ENCODE data around the gene C14orf93. TPM values are rescaled to one million over a fixed set of nuclear protein-coding genes. Genes with fewer than 3 reads are reported as not detected.

The C14orf93 gene
- total RNA-seq, 1 donor, result 15.9 TPM

- Histone ChIP-seq H4K20me1 (ENCODE audit: insufficient read depth, low read length) (no peaks in the 10 kb centered on the region), H3K4me3 (ENCODE audit: insufficient read depth, low read length) (no peak overlapping the region), H2AFZ (ENCODE audit: low read length) (no peak overlapping the region), H3K27ac (ENCODE audit: low read depth, low read length) (no peak overlapping the region), H3K4me1 (ENCODE audit: insufficient read depth, low read length) (peaks cover 5% of the 10 kb centered on the region), H3K27me3 (ENCODE audit: insufficient read depth, low read length) (no peaks in the 10 kb centered on the region), H3K79me2 (ENCODE audit: insufficient read depth, low read length) (peaks cover 8% of the 10 kb centered on the region), H3K36me3 (ENCODE audit: insufficient read depth, low read length) (no peaks in the 10 kb centered on the region), H3K9me3 (ENCODE audit: low read depth, low read length) (no peaks in the 10 kb centered on the region), H3K4me2 (ENCODE audit: insufficient read depth, low read length) (no peak overlapping the region)
- DNase-seq (ENCODE audit: insufficient read length, low spot score, missing footprints), result no peak
- no peak for TF ChIP-seq CTCF (IDR thresholded peaks at IDR 0.05; ENCODE audit: extremely low read depth, low read depth, low read length)
These were observed 22.7 kb downstream of the C14orf93 start for GRCh38 chr14:22987291-22987690.

- peak; percentile 84 for DNase-seq (ENCODE audit: insufficient read length, low spot score, missing footprints)
These were observed 23.4 kb downstream of the C14orf93 start for GRCh38 chr14:22986508-22987054.

GRCh38 chr14:22985894-22986507, 23.9 kb downstream of the C14orf93 start:
- Histone ChIP-seq H3K27ac (ENCODE audit: low read depth, low read length) (no peak overlapping the region), H3K27me3 (ENCODE audit: insufficient read depth, low read length) (no peaks in the 10 kb centered on the region), H3K4me2 (ENCODE audit: insufficient read depth, low read length) (no peak overlapping the region), H3K36me3 (ENCODE audit: insufficient read depth, low read length) (no peaks in the 10 kb centered on the region), H3K79me2 (ENCODE audit: insufficient read depth, low read length) (peaks cover 21% of the 10 kb centered on the region), H4K20me1 (ENCODE audit: insufficient read depth, low read length) (no peaks in the 10 kb centered on the region), H2AFZ (ENCODE audit: low read length) (no peak overlapping the region), H3K4me1 (ENCODE audit: insufficient read depth, low read length) (peaks cover 5% of the 10 kb centered on the region), H3K9me3 (ENCODE audit: low read depth, low read length) (no peaks in the 10 kb centered on the region), H3K4me3 (ENCODE audit: insufficient read depth, low read length) (no peak overlapping the region)
- no peak for DNase-seq (ENCODE audit: insufficient read length, low spot score, missing footprints)
- TF ChIP-seq CTCF (IDR thresholded peaks at IDR 0.05; ENCODE audit: extremely low read depth, low read depth, low read length), result no peak

More at GRCh38 chr14:22986508-22987054, 23.4 kb downstream of the C14orf93 start:
- Histone ChIP-seq H3K36me3 (ENCODE audit: insufficient read depth, low read length) (no peaks in the 10 kb centered on the region), H3K4me1 (ENCODE audit: insufficient read depth, low read length) (peaks cover 5% of the 10 kb centered on the region), H3K27me3 (ENCODE audit: insufficient read depth, low read length) (no peaks in the 10 kb centered on the region), H3K4me3 (ENCODE audit: insufficient read depth, low read length) (no peak overlapping the region), H3K9me3 (ENCODE audit: low read depth, low read length) (no peaks in the 10 kb centered on the region), H3K4me2 (ENCODE audit: insufficient read depth, low read length) (no peak overlapping the region), H3K79me2 (ENCODE audit: insufficient read depth, low read length) (peaks cover 15% of the 10 kb centered on the region), H3K27ac (ENCODE audit: low read depth, low read length) (no peak overlapping the region), H4K20me1 (ENCODE audit: insufficient read depth, low read length) (no peaks in the 10 kb centered on the region), H2AFZ (ENCODE audit: low read length) (no peak overlapping the region)
- peak; percentile 92 for TF ChIP-seq CTCF (IDR thresholded peaks at IDR 0.05; ENCODE audit: extremely low read depth, low read depth, low read length)

GRCh38 chr14:22984959-22985658, 24.8 kb downstream of the C14orf93 start:
- no peak overlapping the region for H2AFZ ChIP-seq (ENCODE audit: low read length)
- H3K79me2 ChIP-seq (ENCODE audit: insufficient read depth, low read length), result peaks cover 27% of the 10 kb centered on the region
- H3K4me3 ChIP-seq (ENCODE audit: insufficient read depth, low read length), result no peak overlapping the region
- H3K36me3 ChIP-seq (ENCODE audit: insufficient read depth, low read length), result no peaks in the 10 kb centered on the region
- H3K4me2 ChIP-seq (ENCODE audit: insufficient read depth, low read length), result no peak overlapping the region
- no peak overlapping the region for H3K27ac ChIP-seq (ENCODE audit: low read depth, low read length)
- no peak for DNase-seq (ENCODE audit: insufficient read length, low spot score, missing footprints)
- H3K4me1 ChIP-seq (ENCODE audit: insufficient read depth, low read length), result peaks cover 8% of the 10 kb centered on the region
- H4K20me1 ChIP-seq (ENCODE audit: insufficient read depth, low read length), result no peaks in the 10 kb centered on the region
- H3K27me3 ChIP-seq (ENCODE audit: insufficient read depth, low read length), result no peaks in the 10 kb centered on the region
- no peak for TF ChIP-seq CTCF (IDR thresholded peaks at IDR 0.05; ENCODE audit: extremely low read depth, low read depth, low read length)
- H3K9me3 ChIP-seq (ENCODE audit: low read depth, low read length), result no peaks in the 10 kb centered on the region

Measured in osteoblast (primary cell).